Fibroblast of pulmonary artery (primary cell): ENCODE data around the gene PSPN.
"Not testable (repeated sequence)": the region's sequence is repeated elsewhere in the genome, so short reads cannot be mapped to it uniquely, and the experiment has no call there.

Source experiments
- DNase-seq: peaks from one replicate; pipeline ENCODE4 v3.0.0-alpha.2; 2010; ENCODE audit warnings: low read depth
- H3K4me3 ChIP-seq: replicated peaks from 2 replicates; pipeline ENCODE4 v1.5.1; 2011; ENCODE audit warnings: low read depth, mild to moderate bottlenecking, control low read depth, low read length, moderate library complexity
- TF ChIP-seq, protein P1 (sequence below): IDR thresholded peaks from 2 replicates; pipeline ENCODE4 v1.5.1; 2011; ENCODE audit warnings: mild to moderate bottlenecking, control low read depth, low read length, inconsistent platforms; ENCODE audit errors: missing control alignments

PSPN gene

DNA sequence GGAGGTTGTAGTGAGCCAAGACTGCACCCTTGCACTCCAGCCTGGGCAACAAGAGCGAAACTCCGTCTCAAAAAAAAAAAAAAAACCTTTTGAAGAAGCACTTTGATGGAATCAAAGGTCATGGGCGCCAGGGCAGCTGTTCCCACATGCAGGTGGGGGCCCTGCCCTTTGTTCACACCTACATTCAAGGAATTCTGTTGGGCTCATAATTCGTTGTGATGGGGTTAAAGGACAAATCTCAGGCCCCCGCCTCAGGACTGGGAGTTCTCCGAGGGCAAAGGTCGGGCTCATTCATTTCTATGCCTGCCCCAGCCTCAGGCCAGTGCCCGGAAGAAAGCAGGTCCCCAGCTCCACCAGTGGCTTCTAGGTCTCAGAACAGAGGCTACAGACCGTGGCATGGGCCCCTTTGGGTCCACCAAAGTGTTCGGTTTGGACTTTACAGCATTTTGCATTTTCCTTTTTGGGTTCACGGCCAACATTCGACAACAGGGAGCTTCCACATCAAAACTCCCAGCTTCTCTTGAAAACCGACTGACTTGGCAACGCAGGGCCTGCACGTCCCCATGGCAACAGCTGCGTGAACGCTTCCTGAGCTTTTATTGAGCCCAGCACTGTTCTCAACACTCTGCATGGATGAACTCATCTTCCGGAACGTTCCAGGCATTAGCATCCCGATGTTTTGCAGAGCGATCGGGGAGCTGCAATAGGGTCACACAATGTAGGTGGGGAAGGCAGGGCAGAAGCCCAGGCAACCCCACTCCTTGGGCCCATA, 27.3 kb upstream of the PSPN start:
- peak; percentile 88 for DNase-seq
- TF ChIP-seq, protein P1, sequence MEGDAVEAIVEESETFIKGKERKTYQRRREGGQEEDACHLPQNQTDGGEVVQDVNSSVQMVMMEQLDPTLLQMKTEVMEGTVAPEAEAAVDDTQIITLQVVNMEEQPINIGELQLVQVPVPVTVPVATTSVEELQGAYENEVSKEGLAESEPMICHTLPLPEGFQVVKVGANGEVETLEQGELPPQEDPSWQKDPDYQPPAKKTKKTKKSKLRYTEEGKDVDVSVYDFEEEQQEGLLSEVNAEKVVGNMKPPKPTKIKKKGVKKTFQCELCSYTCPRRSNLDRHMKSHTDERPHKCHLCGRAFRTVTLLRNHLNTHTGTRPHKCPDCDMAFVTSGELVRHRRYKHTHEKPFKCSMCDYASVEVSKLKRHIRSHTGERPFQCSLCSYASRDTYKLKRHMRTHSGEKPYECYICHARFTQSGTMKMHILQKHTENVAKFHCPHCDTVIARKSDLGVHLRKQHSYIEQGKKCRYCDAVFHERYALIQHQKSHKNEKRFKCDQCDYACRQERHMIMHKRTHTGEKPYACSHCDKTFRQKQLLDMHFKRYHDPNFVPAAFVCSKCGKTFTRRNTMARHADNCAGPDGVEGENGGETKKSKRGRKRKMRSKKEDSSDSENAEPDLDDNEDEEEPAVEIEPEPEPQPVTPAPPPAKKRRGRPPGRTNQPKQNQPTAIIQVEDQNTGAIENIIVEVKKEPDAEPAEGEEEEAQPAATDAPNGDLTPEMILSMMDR, result no peak

GRCh38 chr19:6402058-6402457, 26.3 kb upstream of the PSPN start:
- TF ChIP-seq, protein P1, result no peak
- H3K4me3 ChIP-seq, result no peak overlapping the region
- DNase-seq, result no peak

More for the DNA sequence above, 27.3 kb upstream of the PSPN start:
- no peak overlapping the region for H3K4me3 ChIP-seq

DNA sequence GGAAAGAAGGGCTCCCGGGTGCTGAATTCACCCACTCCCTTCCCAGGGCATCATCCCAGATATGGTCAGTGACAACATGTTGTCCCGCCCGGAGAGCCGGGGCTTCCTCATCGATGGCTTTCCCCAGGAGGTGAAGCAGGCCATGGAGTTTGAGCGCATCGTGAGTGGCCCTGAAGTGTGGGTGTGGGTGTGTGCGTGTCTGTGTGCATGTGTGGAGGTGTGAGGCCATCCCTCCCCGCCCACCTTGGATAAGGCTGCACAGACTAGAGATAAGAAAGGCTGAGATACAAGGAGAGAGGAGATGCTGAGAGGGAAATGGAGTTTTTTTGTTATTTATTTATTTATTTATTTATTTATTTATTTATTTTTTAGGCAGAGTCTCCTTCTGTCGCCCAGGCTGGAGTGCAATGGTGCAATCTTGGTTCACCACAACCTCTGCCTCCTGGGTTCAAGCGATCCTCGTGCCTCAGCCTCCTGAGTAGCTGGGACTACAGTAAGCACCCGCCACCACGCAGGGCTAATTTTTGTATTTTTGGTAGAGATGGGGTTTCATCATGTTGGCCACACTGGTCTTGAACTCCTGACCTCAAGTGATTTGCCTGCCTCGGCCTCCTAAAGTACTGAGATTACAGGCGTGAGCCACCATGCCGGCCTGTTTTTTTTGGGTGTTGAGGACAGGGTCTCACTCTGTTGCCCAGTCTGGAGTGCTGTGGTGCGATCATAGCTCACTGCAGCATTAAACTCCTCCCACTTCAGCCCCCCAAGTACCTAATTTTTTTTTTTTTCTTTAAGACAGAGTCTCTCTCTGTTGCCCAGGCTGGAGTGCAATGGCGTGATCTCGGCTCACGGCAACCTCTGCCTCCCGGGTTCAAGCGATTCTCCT, 24.6 kb upstream of the PSPN start:
- DNase-seq, H3K4me3 ChIP-seq: not testable (repeated sequence)

GRCh38 chr19:6396305-6396704, 20.6 kb upstream of the PSPN start:
- TF ChIP-seq, protein P1, result no peak
- H3K4me3 ChIP-seq, result no peak overlapping the region

GRCh38 chr19:6394831-6395230, 19.1 kb upstream of the PSPN start:
- H3K4me3 ChIP-seq, result no peak overlapping the region
- no peak for DNase-seq
- TF ChIP-seq, protein P1, result no peak

More at GRCh38 chr19:6396305-6396704, 20.6 kb upstream of the PSPN start:
- no peak for DNase-seq

DNA sequence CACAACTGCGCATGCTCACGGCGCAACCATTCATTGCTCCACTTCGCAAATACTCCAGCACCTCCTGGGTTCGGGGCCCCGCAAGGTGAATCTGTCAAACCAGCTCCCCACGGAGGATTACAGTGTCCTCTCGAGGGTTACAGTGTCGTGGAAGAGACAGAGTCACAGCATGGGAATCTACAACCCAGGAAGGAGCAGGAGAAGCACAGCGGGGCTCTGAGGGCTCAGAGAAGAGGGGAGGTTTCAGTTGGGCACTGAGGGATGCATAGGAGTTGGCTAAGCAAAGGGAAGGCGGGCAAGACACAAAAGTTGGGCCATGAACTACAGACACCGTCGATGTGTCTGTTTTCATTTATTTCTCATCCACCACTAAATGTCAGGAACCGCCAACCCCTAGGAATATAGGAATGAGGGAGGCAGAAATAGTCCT, 18.3 kb upstream of the PSPN start:
- TF ChIP-seq, protein P1, result no peak
- DNase-seq, result no peak
- peak overlapping the region; percentile 92 for H3K4me3 ChIP-seq

- TF ChIP-seq, protein P1, result peak; percentile 23
- peak within 1 kb of the TSS; percentile 92 for H3K4me3 ChIP-seq
- peak; percentile 97 for DNase-seq
These were observed 17.6 kb upstream of the PSPN start, which contains the start of gene GTF2F1 for GRCh38 chr19:6393074-6393982. GTF2F1 (minus strand) TSS chr19:6393164; CDS start chr19:6392995, 169 bp downstream.
